Breast epithelium (tissue), 4 donors: ENCODE data around the gene MS4A2. TPM values are rescaled to one million over a fixed set of nuclear protein-coding genes. Genes with fewer than 3 reads are reported as not detected.
"Not testable (repeated sequence)": the region's sequence is repeated elsewhere in the genome, so short reads cannot be mapped to it uniquely, and the experiment has no call there.

Experiments
- DNase-seq, 2 donors: peaks; one replicate each; pipeline ENCODE4 v3.0.0-alpha.2; 2019; ENCODE audit warnings: low spot score in 2 of 2
- H3K27ac ChIP-seq, 2 donors: fragments of 200-600 bp; sonication (generic) in 1 of 2; one replicate each; pipeline ENCODE4 v1.5.1; 2016 to 2019; ENCODE audit warnings: mild to moderate bottlenecking in 1 of 2
- H3K27me3 ChIP-seq, 2 donors: fragments of 200-600 bp; sonication (generic) in 1 of 2; one replicate each; pipeline versions ENCODE4 v1.5.1 to v1.6.0; 2017 to 2019; ENCODE audit warnings: control low read depth in 1 of 2, mild to moderate bottlenecking in 1 of 2
- H3K36me3 ChIP-seq: fragments of 200-600 bp; one replicate; pipeline ENCODE4 v1.5.1; 2019
- H3K4me1 ChIP-seq, 2 donors: fragments of 200-600 bp; sonication (generic); one replicate each; pipeline ENCODE4 v1.5.1; 2016 to 2019; ENCODE audit warnings: control low read depth in 1 of 2
- H3K4me3 ChIP-seq, 3 donors: fragments of 200-600 bp; sonication (generic); 1 replicate in 2 of 3; 2 replicates in 1 of 3; pipeline ENCODE4 v1.5.1; 2016 to 2019; ENCODE audit warnings: mild to moderate bottlenecking in 3 of 3, moderate library complexity in 2 of 3
- H3K9me3 ChIP-seq, 2 donors: fragments of 200-600 bp; sonication (generic) in 1 of 2; one replicate each; pipeline ENCODE4 v1.5.1; 2016 to 2019; ENCODE audit warnings: control low read depth in 1 of 2
- CTCF ChIP-seq, 3 donors: fragments of 450-650 bp; IDR thresholded peaks; one replicate each; pipeline ENCODE4 v1.5.1; 2016 to 2017; ENCODE audit warnings: antibody characterized with exemption in 3 of 3, mild to moderate bottlenecking in 3 of 3, moderate library complexity in 3 of 3
- POLR2A ChIP-seq: fragments of 450-650 bp; IDR thresholded peaks from one replicate; pipeline ENCODE4 v1.6.1; 2016; ENCODE audit warnings: antibody characterized with exemption, mild to moderate bottlenecking, moderate library complexity
- POLR2AphosphoS5 ChIP-seq, 3 donors: sonication (generic); formaldehyde crosslinking; IDR thresholded peaks; one replicate each; pipeline ENCODE4 v1.6.1; 2017; ENCODE audit warnings: antibody characterized with exemption in 3 of 3
- intact Hi-C: fragments of 100-400 bp; cut with DNase I; formaldehyde crosslinking; loops from one replicate; pipeline ENCODE4 v1.15.1; 2023; ENCODE audit warnings: low total_unique reads
- total RNA-seq, 3 donors: library from RNA; depleted of rRNA; stranded (reverse); fragments of >200 nt; gene quantifications; one replicate each; pipeline ENCODE4 v1.1.0, GENCODE V29; 2016

The MS4A2 gene
- 1 to 10 TPM in 1 of 3 donors, under 1 TPM in 2; 0.66 to 7.8 (median 0.73) TPM for total RNA-seq

GRCh38 chr11:60088364-60088763 lies at the start of gene MS4A2:
TSS of gene MS4A2 (plus strand) at chr11:60088664. CDS start at chr11:60088766, 102 bp downstream.
- intact Hi-C loops: no loop called here
- H3K4me3 ChIP-seq: no peak within 1 kb of the TSS
- H3K27ac ChIP-seq: no peak within 1 kb of the TSS
- no peak for TF ChIP-seq CTCF (IDR thresholded peaks at IDR 0.05)
- TF ChIP-seq POLR2A: no peak
- no peak for TF ChIP-seq POLR2AphosphoS5 (IDR thresholded peaks at IDR 0.05)
- H3K4me1 ChIP-seq: no peaks in the 10 kb centered on the region
- no peaks in the 10 kb centered on the region for H3K9me3 ChIP-seq
- no peaks in the 10 kb centered on the region for H3K36me3 ChIP-seq
- no peaks in the 10 kb centered on the region for H3K27me3 ChIP-seq
- no peak for DNase-seq

GRCh38 chr11:60040109-60040508 lies 48.4 kb upstream of the MS4A2 start, which contains the start of gene OOSP2:
TSS of gene OOSP2 (plus strand) at chr11:60040409. CDS start at chr11:60040460, 51 bp downstream.
- no peak for DNase-seq
- Histone ChIP-seq H3K27me3 (no peaks in the 10 kb centered on the region), H3K4me3 (no peak within 1 kb of the TSS), H3K4me1 (no peaks in the 10 kb centered on the region), H3K27ac (no peak within 1 kb of the TSS), H3K9me3 (no peaks in the 10 kb centered on the region), H3K36me3 (no peaks in the 10 kb centered on the region)
- TF ChIP-seq POLR2AphosphoS5 (IDR thresholded peaks at IDR 0.05) (no peak), POLR2A (no peak), CTCF (IDR thresholded peaks at IDR 0.05) (no peak)
- intact Hi-C loops: no loop called here

- H3K4me3 ChIP-seq, DNase-seq, intact Hi-C loops, H3K4me1 ChIP-seq, H3K27me3 ChIP-seq, H3K9me3 ChIP-seq, H3K36me3 ChIP-seq, H3K27ac ChIP-seq: not testable (repeated sequence)
These were observed 38.0 kb upstream of the MS4A2 start for GRCh38 chr11:60050422-60050821.

- H3K4me3 ChIP-seq, H3K4me1 ChIP-seq, H3K9me3 ChIP-seq, H3K27me3 ChIP-seq, DNase-seq, H3K27ac ChIP-seq, intact Hi-C loops, H3K36me3 ChIP-seq: not testable (repeated sequence)
These were observed 37.6 kb upstream of the MS4A2 start for GRCh38 chr11:60050839-60051238.

GRCh38 chr11:60056349-60056969 lies 32.0 kb upstream of the MS4A2 start, which contains the start of gene MS4A3:
TSS of gene MS4A3 (plus strand) at chr11:60056665. CDS start at chr11:60061161, 4,496 bp downstream.
- Histone ChIP-seq H3K27ac (no peak within 1 kb of the TSS), H3K36me3 (no peaks in the 10 kb centered on the region), H3K27me3 (no peaks in the 10 kb centered on the region), H3K9me3 (peaks cover 0 to 4% of the 10 kb centered on the region in 2 donors), H3K4me3 (no peak within 1 kb of the TSS), H3K4me1 (no peaks in the 10 kb centered on the region)
- DNase-seq: no peak
- no peak for TF ChIP-seq CTCF (IDR thresholded peaks at IDR 0.05)
- no peak for TF ChIP-seq POLR2A
- TF ChIP-seq POLR2AphosphoS5 (IDR thresholded peaks at IDR 0.05): no peak
- intact Hi-C loops: no loop called here

GRCh38 chr11:60059052-60059451 lies 29.4 kb upstream of the MS4A2 start:
- H3K4me1 ChIP-seq: no peaks in the 10 kb centered on the region
- H3K4me3 ChIP-seq: no peak overlapping the region
- H3K27me3 ChIP-seq: no peaks in the 10 kb centered on the region
- no peak for DNase-seq
- no peak for TF ChIP-seq POLR2AphosphoS5 (IDR thresholded peaks at IDR 0.05)
- no peak for TF ChIP-seq CTCF (IDR thresholded peaks at IDR 0.05)
- no peak for TF ChIP-seq POLR2A
- no peak overlapping the region for H3K27ac ChIP-seq
- no peaks in the 10 kb centered on the region for H3K36me3 ChIP-seq
- intact Hi-C loops: no loop called here
- peaks cover 0 to 4% of the 10 kb centered on the region in 2 donors for H3K9me3 ChIP-seq
